Liver (tissue), 9 donors: Measurements from ENCODE around the gene OXCT1. TPM values are rescaled to one million over a fixed set of nuclear protein-coding genes. Genes with fewer than 3 reads are reported as not detected.

ENCODE experiments used
- DNase-seq: peaks from one replicate; pipeline ENCODE4 v3.0.0-alpha.2; 2017; ENCODE audit warnings: low spot score
- H3K27ac ChIP-seq, 2 donors: one replicate each; pipeline ENCODE4 v1.7.0; 2013; ENCODE audit warnings: inconsistent platforms in 2 of 2, low read length in 2 of 2, control low read depth in 1 of 2, low read depth in 1 of 2, mild to moderate bottlenecking in 1 of 2
- H3K27me3 ChIP-seq, 4 donors: one replicate each; pipeline versions ENCODE4 v1.6.1 to v1.7.0; 2013; ENCODE audit warnings: low read length in 3 of 4, inconsistent platforms in 1 of 4, mild to moderate bottlenecking in 1 of 4, moderate library complexity in 1 of 4; ENCODE audit not compliant: control insufficient read depth in 4 of 4, insufficient read depth in 4 of 4
- H3K36me3 ChIP-seq, 4 donors: one replicate each; pipeline versions ENCODE4 v1.6.1 to v1.7.0; 2013; ENCODE audit warnings: low read length in 3 of 4, mild to moderate bottlenecking in 3 of 4, low read depth in 1 of 4, moderate library complexity in 1 of 4; ENCODE audit not compliant: control insufficient read depth in 4 of 4, insufficient read depth in 3 of 4
- H3K4me1 ChIP-seq, 4 donors: one replicate each; pipeline versions ENCODE4 v1.6.1 to v1.7.0; 2013; ENCODE audit warnings: low read length in 3 of 4, mild to moderate bottlenecking in 3 of 4, moderate library complexity in 1 of 4; ENCODE audit not compliant: control insufficient read depth in 4 of 4, insufficient read depth in 4 of 4
- H3K4me3 ChIP-seq, 3 donors: one replicate each; pipeline versions ENCODE4 v1.6.1 to v1.7.0; 2013; ENCODE audit warnings: low read length in 3 of 3, control low read depth in 1 of 3, low read depth in 1 of 3, mild to moderate bottlenecking in 1 of 3
- H3K9ac ChIP-seq, 2 donors: one replicate each; pipeline ENCODE4 v1.7.0; 2013; ENCODE audit warnings: low read length in 2 of 2, mild to moderate bottlenecking in 2 of 2, moderate library complexity in 2 of 2, control low read depth in 1 of 2, low read depth in 1 of 2
- H3K9me3 ChIP-seq, 4 donors: one replicate each; pipeline versions ENCODE4 v1.6.1 to v1.7.0; 2013; ENCODE audit warnings: low read length in 3 of 4; ENCODE audit not compliant: control insufficient read depth in 4 of 4
- FOXA1 ChIP-seq: IDR thresholded peaks from 2 replicates; pipeline ENCODE4 v1.6.1; 2016; ENCODE audit warnings: antibody characterized with exemption
- FOXA2 ChIP-seq: IDR thresholded peaks from 2 replicates; pipeline ENCODE4 v1.6.1; 2016; ENCODE audit warnings: antibody characterized with exemption
- GABPA ChIP-seq, 2 donors: IDR thresholded peaks in 1 of 2; conservative IDR thresholded peaks in 1 of 2; 2 replicates each; pipeline ENCODE4 v1.6.1; 2016; ENCODE audit warnings: antibody characterized with exemption in 2 of 2, mild to moderate bottlenecking in 1 of 2, moderate library complexity in 1 of 2
- HNF4A ChIP-seq, 2 donors: conservative IDR thresholded peaks; 2 replicates each; pipeline ENCODE4 v1.6.1; 2016; ENCODE audit warnings: antibody characterized with exemption in 2 of 2, mild to moderate bottlenecking in 2 of 2
- JUND ChIP-seq, 2 donors: IDR thresholded peaks; 2 replicates each; pipeline ENCODE4 v1.6.1; 2016; ENCODE audit warnings: antibody characterized with exemption in 2 of 2
- NR2F2 ChIP-seq: IDR thresholded peaks from 2 replicates; pipeline ENCODE4 v1.6.1; 2016; ENCODE audit warnings: antibody characterized with exemption
- RAD21 ChIP-seq, 2 donors: IDR thresholded peaks; 2 replicates each; pipeline ENCODE4 v1.6.1; 2016; ENCODE audit warnings: antibody characterized with exemption in 2 of 2, mild to moderate bottlenecking in 2 of 2
- SP1 ChIP-seq: IDR thresholded peaks from 2 replicates; pipeline ENCODE4 v1.6.1; 2018; ENCODE audit warnings: antibody characterized with exemption, mild to moderate bottlenecking
- TAF1 ChIP-seq: conservative IDR thresholded peaks from 2 replicates; pipeline ENCODE4 v1.6.1; 2016; ENCODE audit warnings: antibody characterized with exemption, mild to moderate bottlenecking
- WGBS: extraction: QIAGEN DNeasy Blood & Tissue Kit; methylation state at CpG from one replicate; pipeline ENCODE4 v1.1.7; 2013; 5-methylcytosine and 5-hydroxymethylcytosine counted together
- polyA plus RNA-seq, 2 donors: library from polyadenylated mRNA; stranded (reverse) in 1 of 2; unstranded in 1 of 2; fragments of 200-250 nt in 1 of 2; fragments of >200 nt in 1 of 2; fragmentation: Nextera tagmentation in 1 of 2; extraction: Ambion mirVana in 1 of 2; gene quantifications; one replicate each; pipeline versions ENCODE4 v1.2.1 to v1.2.3, GENCODE V29; 2013 to 2015
- total RNA-seq, 2 donors: library from RNA; depleted of rRNA; stranded (reverse); fragments of >200 nt; gene quantifications; one replicate each; pipeline ENCODE4 v1.2.3, GENCODE V29; 2014
- TF ChIP-seq, protein P1 (sequence below): fragments of 150-350 bp; IDR thresholded peaks from 2 replicates; pipeline ENCODE4 v1.5.1; 2017; ENCODE audit warnings: improper control_type of control experiment, low read depth, low read length; ENCODE audit not compliant: missing input control
- TF ChIP-seq, protein P2 (sequence below): IDR thresholded peaks from 2 replicates; pipeline ENCODE4 v1.6.1; 2016; ENCODE audit warnings: antibody characterized with exemption
- TF ChIP-seq, protein P3 (sequence below): IDR thresholded peaks from 2 replicates; pipeline ENCODE4 v1.6.1; 2016; ENCODE audit warnings: antibody characterized with exemption
- TF ChIP-seq, protein P4 (sequence below): IDR thresholded peaks from 2 replicates; pipeline ENCODE4 v1.6.1; 2016; ENCODE audit warnings: antibody characterized with exemption
- TF ChIP-seq, protein P5 (sequence below): IDR thresholded peaks from 2 replicates; pipeline ENCODE4 v1.6.1; 2016; ENCODE audit warnings: antibody characterized with exemption, mild to moderate bottlenecking
- donor health status: healthy.
- donor health status: healthy.
- donor health status: healthy.
- donor health status: healthy.
- donor health status: healthy.

The OXCT1 gene
- total and polyA plus RNA-seq, 4 donors: 0.72 to 10.7 (median 1.1) TPM

DNA sequence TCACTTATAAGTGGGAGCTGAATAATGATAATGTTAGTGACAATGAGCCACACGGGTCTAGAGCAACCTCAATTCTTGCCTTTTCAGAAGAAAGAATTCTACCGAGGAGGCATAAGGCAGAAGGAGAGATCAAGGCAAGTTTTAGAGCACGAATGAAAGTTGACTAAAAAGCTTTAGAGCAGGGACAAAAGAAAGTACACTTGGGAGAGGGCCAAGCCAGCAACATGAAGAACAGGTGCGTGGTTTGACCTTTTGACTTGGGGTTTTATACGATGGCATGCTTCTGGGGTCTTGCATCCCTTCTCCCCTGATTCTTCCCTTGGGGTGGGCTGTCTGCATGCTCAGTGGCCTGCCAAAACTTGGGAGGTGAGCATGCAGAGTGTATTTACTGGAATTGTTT is 12.5 kb upstream of the OXCT1 start:
- H3K27ac ChIP-seq: no peak overlapping the region
- 88% methylated on average over 5 of the region's 5 CpGs for WGBS
- no peaks in the 10 kb centered on the region for H3K9me3 ChIP-seq
- TF ChIP-seq RAD21 (IDR thresholded peaks at IDR 0.05) (no peak), GABPA (IDR thresholded peaks at IDR 0.05 in 1 of 2, conservative IDR thresholded peaks at IDR 0.05 in 1 of 2) (no peak), JUND (IDR thresholded peaks at IDR 0.05) (no peak), HNF4A (conservative IDR thresholded peaks at IDR 0.05) (no peak), FOXA2 (no peak), NR2F2 (no peak), FOXA1 (no peak)
- TF ChIP-seq, protein P1, sequence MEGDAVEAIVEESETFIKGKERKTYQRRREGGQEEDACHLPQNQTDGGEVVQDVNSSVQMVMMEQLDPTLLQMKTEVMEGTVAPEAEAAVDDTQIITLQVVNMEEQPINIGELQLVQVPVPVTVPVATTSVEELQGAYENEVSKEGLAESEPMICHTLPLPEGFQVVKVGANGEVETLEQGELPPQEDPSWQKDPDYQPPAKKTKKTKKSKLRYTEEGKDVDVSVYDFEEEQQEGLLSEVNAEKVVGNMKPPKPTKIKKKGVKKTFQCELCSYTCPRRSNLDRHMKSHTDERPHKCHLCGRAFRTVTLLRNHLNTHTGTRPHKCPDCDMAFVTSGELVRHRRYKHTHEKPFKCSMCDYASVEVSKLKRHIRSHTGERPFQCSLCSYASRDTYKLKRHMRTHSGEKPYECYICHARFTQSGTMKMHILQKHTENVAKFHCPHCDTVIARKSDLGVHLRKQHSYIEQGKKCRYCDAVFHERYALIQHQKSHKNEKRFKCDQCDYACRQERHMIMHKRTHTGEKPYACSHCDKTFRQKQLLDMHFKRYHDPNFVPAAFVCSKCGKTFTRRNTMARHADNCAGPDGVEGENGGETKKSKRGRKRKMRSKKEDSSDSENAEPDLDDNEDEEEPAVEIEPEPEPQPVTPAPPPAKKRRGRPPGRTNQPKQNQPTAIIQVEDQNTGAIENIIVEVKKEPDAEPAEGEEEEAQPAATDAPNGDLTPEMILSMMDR: no peak
- TF ChIP-seq, protein P2, sequence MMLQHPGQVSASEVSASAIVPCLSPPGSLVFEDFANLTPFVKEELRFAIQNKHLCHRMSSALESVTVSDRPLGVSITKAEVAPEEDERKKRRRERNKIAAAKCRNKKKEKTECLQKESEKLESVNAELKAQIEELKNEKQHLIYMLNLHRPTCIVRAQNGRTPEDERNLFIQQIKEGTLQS: no peak
- TF ChIP-seq, protein P3, sequence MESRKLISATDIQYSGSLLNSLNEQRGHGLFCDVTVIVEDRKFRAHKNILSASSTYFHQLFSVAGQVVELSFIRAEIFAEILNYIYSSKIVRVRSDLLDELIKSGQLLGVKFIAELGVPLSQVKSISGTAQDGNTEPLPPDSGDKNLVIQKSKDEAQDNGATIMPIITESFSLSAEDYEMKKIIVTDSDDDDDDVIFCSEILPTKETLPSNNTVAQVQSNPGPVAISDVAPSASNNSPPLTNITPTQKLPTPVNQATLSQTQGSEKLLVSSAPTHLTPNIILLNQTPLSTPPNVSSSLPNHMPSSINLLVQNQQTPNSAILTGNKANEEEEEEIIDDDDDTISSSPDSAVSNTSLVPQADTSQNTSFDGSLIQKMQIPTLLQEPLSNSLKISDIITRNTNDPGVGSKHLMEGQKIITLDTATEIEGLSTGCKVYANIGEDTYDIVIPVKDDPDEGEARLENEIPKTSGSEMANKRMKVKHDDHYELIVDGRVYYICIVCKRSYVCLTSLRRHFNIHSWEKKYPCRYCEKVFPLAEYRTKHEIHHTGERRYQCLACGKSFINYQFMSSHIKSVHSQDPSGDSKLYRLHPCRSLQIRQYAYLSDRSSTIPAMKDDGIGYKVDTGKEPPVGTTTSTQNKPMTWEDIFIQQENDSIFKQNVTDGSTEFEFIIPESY: no peak
- TF ChIP-seq, protein P4, sequence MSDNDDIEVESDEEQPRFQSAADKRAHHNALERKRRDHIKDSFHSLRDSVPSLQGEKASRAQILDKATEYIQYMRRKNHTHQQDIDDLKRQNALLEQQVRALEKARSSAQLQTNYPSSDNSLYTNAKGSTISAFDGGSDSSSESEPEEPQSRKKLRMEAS: no peak
- TF ChIP-seq, protein P5, sequence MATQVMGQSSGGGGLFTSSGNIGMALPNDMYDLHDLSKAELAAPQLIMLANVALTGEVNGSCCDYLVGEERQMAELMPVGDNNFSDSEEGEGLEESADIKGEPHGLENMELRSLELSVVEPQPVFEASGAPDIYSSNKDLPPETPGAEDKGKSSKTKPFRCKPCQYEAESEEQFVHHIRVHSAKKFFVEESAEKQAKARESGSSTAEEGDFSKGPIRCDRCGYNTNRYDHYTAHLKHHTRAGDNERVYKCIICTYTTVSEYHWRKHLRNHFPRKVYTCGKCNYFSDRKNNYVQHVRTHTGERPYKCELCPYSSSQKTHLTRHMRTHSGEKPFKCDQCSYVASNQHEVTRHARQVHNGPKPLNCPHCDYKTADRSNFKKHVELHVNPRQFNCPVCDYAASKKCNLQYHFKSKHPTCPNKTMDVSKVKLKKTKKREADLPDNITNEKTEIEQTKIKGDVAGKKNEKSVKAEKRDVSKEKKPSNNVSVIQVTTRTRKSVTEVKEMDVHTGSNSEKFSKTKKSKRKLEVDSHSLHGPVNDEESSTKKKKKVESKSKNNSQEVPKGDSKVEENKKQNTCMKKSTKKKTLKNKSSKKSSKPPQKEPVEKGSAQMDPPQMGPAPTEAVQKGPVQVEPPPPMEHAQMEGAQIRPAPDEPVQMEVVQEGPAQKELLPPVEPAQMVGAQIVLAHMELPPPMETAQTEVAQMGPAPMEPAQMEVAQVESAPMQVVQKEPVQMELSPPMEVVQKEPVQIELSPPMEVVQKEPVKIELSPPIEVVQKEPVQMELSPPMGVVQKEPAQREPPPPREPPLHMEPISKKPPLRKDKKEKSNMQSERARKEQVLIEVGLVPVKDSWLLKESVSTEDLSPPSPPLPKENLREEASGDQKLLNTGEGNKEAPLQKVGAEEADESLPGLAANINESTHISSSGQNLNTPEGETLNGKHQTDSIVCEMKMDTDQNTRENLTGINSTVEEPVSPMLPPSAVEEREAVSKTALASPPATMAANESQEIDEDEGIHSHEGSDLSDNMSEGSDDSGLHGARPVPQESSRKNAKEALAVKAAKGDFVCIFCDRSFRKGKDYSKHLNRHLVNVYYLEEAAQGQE: no peak
- no peaks in the 10 kb centered on the region for H3K36me3 ChIP-seq
- no peak overlapping the region for H3K9ac ChIP-seq
- no peak for DNase-seq
- H3K4me1 ChIP-seq: no peaks in the 10 kb centered on the region
- peaks cover 0 to 6% (median 2%) of the 10 kb centered on the region in 4 donors for H3K27me3 ChIP-seq
- no peak overlapping the region for H3K4me3 ChIP-seq

DNA sequence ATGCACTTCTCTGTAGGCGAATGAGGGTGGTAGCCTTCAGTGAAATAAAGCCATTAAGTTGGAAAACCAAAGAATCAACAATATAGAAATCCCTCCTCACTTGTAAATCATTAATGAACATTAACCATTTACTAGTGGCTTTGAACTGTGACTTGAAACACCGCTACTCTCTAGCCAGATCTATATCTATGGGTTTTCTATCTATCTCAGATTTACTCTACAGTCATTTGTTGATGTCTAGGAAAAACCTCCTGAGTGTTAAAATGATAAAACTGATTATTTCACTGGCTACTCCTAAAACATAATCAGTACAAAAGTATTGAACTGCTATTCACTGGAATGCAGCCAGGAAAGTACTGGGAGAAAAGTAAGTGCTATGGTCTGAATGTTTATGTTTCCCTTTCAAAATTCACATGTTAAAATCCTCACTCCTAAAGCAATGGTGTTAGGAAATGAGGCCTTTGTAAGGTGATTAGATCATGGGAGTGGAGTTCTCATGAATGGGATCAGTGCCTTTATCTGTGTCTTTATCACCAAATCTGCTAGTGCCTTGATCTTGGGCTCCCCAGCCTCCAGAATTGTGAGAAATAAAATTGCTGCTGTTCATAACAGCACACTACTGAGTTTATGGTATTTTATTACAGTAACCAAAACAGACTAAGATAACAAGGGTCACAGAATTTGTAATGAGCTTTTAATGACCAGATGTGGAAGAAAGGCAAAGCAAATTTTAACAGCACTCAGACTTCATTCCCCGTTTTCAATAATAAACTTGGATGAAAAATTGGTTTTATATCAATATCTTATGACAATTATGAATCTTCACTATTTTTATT is 8.6 kb upstream of the OXCT1 start:
- H3K4me1 ChIP-seq: no peaks in the 10 kb centered on the region
- H3K9ac ChIP-seq: no peak overlapping the region
- no peak for DNase-seq
- no peaks in the 10 kb centered on the region for H3K36me3 ChIP-seq
- H3K4me3 ChIP-seq: no peak overlapping the region
- H3K27ac ChIP-seq: no peak overlapping the region
- whole genome bisulfite sequencing: 65% methylated on average over 3 of the region's 3 CpGs
- no peaks in the 10 kb centered on the region for H3K9me3 ChIP-seq
- peaks cover 0 to 6% (median 1%) of the 10 kb centered on the region in 4 donors for H3K27me3 ChIP-seq
- no peak for TF ChIP-seq SP1
- no peak for TF ChIP-seq TAF1
- no peak for TF ChIP-seq FOXA1
